ENCODE results near the gene ANO3.
"Not testable (repeated sequence)": the region's sequence is repeated elsewhere in the genome, so short reads cannot be mapped to it uniquely, and the experiment has no call there.

The ANO3 gene

GRCh38 chr11:26579683-26580082, 247.8 kb downstream of the ANO3 start:
- no peak for DNase-seq

GRCh38 chr11:26580929-26581328, 249.0 kb downstream of the ANO3 start:
- no peak for DNase-seq

- no peak for DNase-seq
Measured at GRCh38 chr11:26583550-26583949, 251.6 kb downstream of the ANO3 start.

- DNase-seq, result no peak
Measured at GRCh38 chr11:26584818-26585217, 252.9 kb downstream of the ANO3 start.

- no peak for DNase-seq
Measured at GRCh38 chr11:26587073-26587472, 255.1 kb downstream of the ANO3 start.

GRCh38 chr11:26593691-26594090, 261.8 kb downstream of the ANO3 start:
- no peak for DNase-seq

- DNase-seq, result not testable (repeated sequence)
Measured at GRCh38 chr11:26595207-26595865, 263.4 kb downstream of the ANO3 start.

- not testable (repeated sequence) for DNase-seq
Measured at GRCh38 chr11:26597049-26597689, 265.2 kb downstream of the ANO3 start.

- no peak for DNase-seq
Measured at GRCh38 chr11:26597899-26598298, 266.0 kb downstream of the ANO3 start.

GRCh38 chr11:26599425-26599824, 267.5 kb downstream of the ANO3 start:
- no peak for DNase-seq

GRCh38 chr11:26599876-26600434, 268.0 kb downstream of the ANO3 start:
- DNase-seq, result no peak

GRCh38 chr11:26607725-26608506, 276.0 kb downstream of the ANO3 start:
- no peak for DNase-seq

GRCh38 chr11:26608507-26609146, 276.7 kb downstream of the ANO3 start:
- no peak for DNase-seq

GRCh38 chr11:26613759-26614158, 281.8 kb downstream of the ANO3 start:
- DNase-seq, result no peak

GRCh38 chr11:26618441-26618840, 286.5 kb downstream of the ANO3 start:
- no peak for DNase-seq

- DNase-seq, result no peak
Measured at GRCh38 chr11:26620282-26621045, 288.5 kb downstream of the ANO3 start.

- DNase-seq, result no peak
Measured at GRCh38 chr11:26621132-26621531, 289.2 kb downstream of the ANO3 start.

GRCh38 chr11:26622181-26622580, 290.3 kb downstream of the ANO3 start:
- DNase-seq, result no peak

- no peak for DNase-seq
Measured at GRCh38 chr11:26623076-26623659, 291.2 kb downstream of the ANO3 start.

- no peak for DNase-seq
Measured at GRCh38 chr11:26626346-26626745, 294.4 kb downstream of the ANO3 start.

- no peak for DNase-seq
Measured at GRCh38 chr11:26632691-26633159, 300.8 kb downstream of the ANO3 start.

- DNase-seq, result not testable (repeated sequence)
Measured at GRCh38 chr11:26643314-26643713, 311.4 kb downstream of the ANO3 start.

Data from NCI-H1417 treated with DMSO at 0.1 percent for 48 hours (cell line).